GM12892 (cell line): Measurements from ENCODE around the gene CLSTN2.

Experiments used
- POLR2A ChIP-seq: IDR thresholded peaks from 2 replicates; pipeline ENCODE4 v1.6.1; 2011; ENCODE audit warnings: low read depth, low read length, control low read depth
- POLR2AphosphoS5 ChIP-seq: IDR thresholded peaks from 2 replicates; pipeline ENCODE4 v1.6.1; 2011; ENCODE audit warnings: low read depth, low read length, control low read depth

DNA sequence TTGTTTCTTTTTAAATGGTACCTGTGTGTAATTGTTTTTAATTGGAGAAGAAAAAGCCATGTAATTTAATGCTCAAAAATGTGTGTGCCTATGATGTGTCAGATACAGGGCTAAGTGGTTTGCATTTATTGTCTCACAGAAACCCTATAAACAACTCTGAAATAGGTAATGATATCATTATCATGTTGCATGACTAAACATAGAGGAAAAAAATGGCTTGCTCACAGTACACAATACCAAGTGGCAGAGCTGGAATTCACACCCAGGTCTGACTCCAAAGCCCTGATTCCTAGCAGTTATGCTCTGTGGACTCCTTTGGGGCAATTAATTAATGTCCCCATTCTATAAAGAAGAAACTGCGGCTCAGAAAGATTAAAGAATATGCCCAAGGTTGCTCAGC lies 505.5 kb downstream of the CLSTN2 start:
- TF ChIP-seq POLR2A (no peak), POLR2AphosphoS5 (no peak)
